ENCODE data around the gene ASB1. TPM values are rescaled to one million over a fixed set of nuclear protein-coding genes. Genes with fewer than 3 reads are reported as not detected.

The ASB1 gene
- total and polyA plus RNA-seq, 2 of the 13 experiments (the other 11 are each of a cell fraction or from before 2014, with no cell fraction given), result 48.6 to 49.2 TPM

GRCh38 chr2:238383743-238384380 is 42.9 kb upstream of the ASB1 start (continued):
- no peak for TF ChIP-seq PRDM15 (CRISPR knock-in tag; IDR thresholded peaks at IDR 0.05)
- no peak for TF ChIP-seq SALL1 (CRISPR knock-in tag; IDR thresholded peaks at IDR 0.05)

GRCh38 chr2:238387332-238387731 is 39.4 kb upstream of the ASB1 start:
- FAIRE-seq (no peak), DNase-seq (ENCODE audit: low spot score) (no peak), ATAC-seq (no peak)
- in situ Hi-C loops (cut with HindIII; ENCODE audit: extremely low pct_ligation_motif_present, low pct_unique_long_range_greater_than_20kb) (no loop called here), intact Hi-C loops (cut with micrococcal nuclease; ENCODE audit: unreplicated experiment) (no loop called here)
- H2AFZ ChIP-seq (ENCODE audit: low read length), result no peak overlapping the region
- no peak overlapping the region for H3K27ac ChIP-seq (ENCODE audit: extremely low read length, insufficient read depth, low read length)
- POLR2A ChIA-PET, result no interaction called here
- no peaks in the 10 kb centered on the region for H4K20me1 ChIP-seq (ENCODE audit: insufficient read depth, low read length)
- no peaks in the 10 kb centered on the region for H3K27me3 ChIP-seq (ENCODE audit: control insufficient read depth in 1 of 2, insufficient read depth in 2 of 2, low read length in 2 of 2)
- WGBS (ENCODE audit: low lambda C conversion rate), result 90% methylated on average over 4 of the region's 4 CpGs
- H3K79me2 ChIP-seq (ENCODE audit: insufficient read depth, low read length), result no peaks in the 10 kb centered on the region
- H3K4me2 ChIP-seq (ENCODE audit: low read depth, low read length), result no peak overlapping the region
- CTCF ChIA-PET (ENCODE audit: low intra/inter-chr PET ratio, low total read pairs), result no interaction called here
- no peak overlapping the region for H3K4me3 ChIP-seq (replicated peaks in 1 of 3; ENCODE audit: insufficient read depth in 1 of 3, low read depth in 2 of 3, low read length in 3 of 3)
- BruUV-seq (replicated peaks), result no TSS peak
- no peaks in the 10 kb centered on the region; a peak in 1 of 5 replicates for H3K36me3 ChIP-seq (replicated peaks in 1 of 2; ENCODE audit: control insufficient read depth in 1 of 2, insufficient read depth in 2 of 2, low read length in 2 of 2)
- no peak overlapping the region for H3K9ac ChIP-seq (ENCODE audit: insufficient read depth, low read depth, low read length)
- no peaks in the 10 kb centered on the region for H3K9me3 ChIP-seq (ENCODE audit: low read length)
- H3K4me1 ChIP-seq (ENCODE audit: insufficient read depth, low read length), result peaks cover 13% of the 10 kb centered on the region
- no peak for TF ChIP-seq ZNF232 (CRISPR knock-in tag; IDR thresholded peaks at IDR 0.05; ENCODE audit: borderline replicate concordance)
- no peak for TF ChIP-seq ZFP90 (CRISPR knock-in tag; IDR thresholded peaks at IDR 0.05; ENCODE audit: borderline replicate concordance)
- no peak for TF ChIP-seq ARNTL (CRISPR knock-in tag; IDR thresholded peaks at IDR 0.05)
- no peak for TF ChIP-seq NR2F2 (IDR thresholded peaks at IDR 0.05; ENCODE audit: borderline replicate concordance, low read depth)
- no peak for TF ChIP-seq MBNL3 (CRISPR knock-in tag; conservative IDR thresholded peaks at IDR 0.05)
- TF ChIP-seq ARID2 (CRISPR knock-in tag; IDR thresholded peaks at IDR 0.05; ENCODE audit: borderline replicate concordance), result no peak
- no peak for TF ChIP-seq ZMAT5 (CRISPR knock-in tag; IDR thresholded peaks at IDR 0.05; ENCODE audit: borderline replicate concordance, low read depth)
- TF ChIP-seq ZMYM4 (CRISPR knock-in tag; IDR thresholded peaks at IDR 0.05), result no peak
- TF ChIP-seq SIX1 (CRISPR knock-in tag; IDR thresholded peaks at IDR 0.05; ENCODE audit: borderline replicate concordance), result no peak
- no peak for TF ChIP-seq SP5 (CRISPR knock-in tag; IDR thresholded peaks at IDR 0.05; ENCODE audit: borderline replicate concordance, low read depth)
- no peak for TF ChIP-seq MLLT10 (CRISPR knock-in tag; IDR thresholded peaks at IDR 0.05)
- TF ChIP-seq DMTF1 (CRISPR knock-in tag; IDR thresholded peaks at IDR 0.05), result no peak
- TF ChIP-seq ZNF883 (CRISPR knock-in tag; IDR thresholded peaks at IDR 0.05; ENCODE audit: not compliant biosample characterization), result no peak
- no peak for TF ChIP-seq ZNF768 (CRISPR knock-in tag; IDR thresholded peaks at IDR 0.05)
- no peak for TF ChIP-seq EEA1 (CRISPR knock-in tag; IDR thresholded peaks at IDR 0.05; ENCODE audit: borderline replicate concordance)

All from HepG2 (cell line).